SJCRH30 (cell line): ENCODE measurements around the gene SBK2. TPM values are rescaled to one million over a fixed set of nuclear protein-coding genes. Genes with fewer than 3 reads are reported as not detected.
A peak's percentile ranks its signal among the peaks of the same experiment; 100 is the strongest.
"Not testable (repeated sequence)": the region's sequence is repeated elsewhere in the genome, so short reads cannot be mapped to it uniquely, and the experiment has no call there.

Source experiments
- DNase-seq, 2 experiments: peaks; one replicate each; pipeline ENCODE4 v3.0.0-alpha.2; 2015 to 2020
- H3K27ac ChIP-seq: fragments of 250-450 bp; sonication (Bioruptor Pico); 2 replicates; pipeline ENCODE4 v1.5.1; 2020; ENCODE audit warnings: mild to moderate bottlenecking, moderate library complexity
- H3K27me3 ChIP-seq: fragments of 250-450 bp; sonication (Bioruptor Pico); 2 replicates; pipeline ENCODE4 v1.5.1; 2020; ENCODE audit warnings: mild to moderate bottlenecking, moderate library complexity
- H3K36me3 ChIP-seq: fragments of 250-450 bp; sonication (Bioruptor Pico); 2 replicates; pipeline ENCODE4 v1.5.1; 2020; ENCODE audit warnings: mild to moderate bottlenecking, moderate library complexity
- H3K4me1 ChIP-seq: fragments of 250-450 bp; sonication (Bioruptor Pico); 2 replicates; pipeline ENCODE4 v1.5.1; 2020; ENCODE audit warnings: mild to moderate bottlenecking, moderate library complexity
- H3K4me3 ChIP-seq: fragments of 250-450 bp; sonication (Bioruptor Pico); 2 replicates; pipeline ENCODE4 v1.5.1; 2020; ENCODE audit warnings: mild to moderate bottlenecking, moderate library complexity
- H3K9me3 ChIP-seq: fragments of 250-450 bp; sonication (Bioruptor Pico); replicated peaks from 2 replicates; pipeline ENCODE4 v1.5.1; 2020; ENCODE audit warnings: mild to moderate bottlenecking, moderate library complexity
- total RNA-seq: library from RNA; depleted of rRNA; stranded (reverse); fragments of >200 nt; shearing (Covaris generic); gene quantifications from 2 replicates; pipeline ENCODE4 v1.2.3, GENCODE V29; 2014; rRNA removed

Gene SBK2, protein sequence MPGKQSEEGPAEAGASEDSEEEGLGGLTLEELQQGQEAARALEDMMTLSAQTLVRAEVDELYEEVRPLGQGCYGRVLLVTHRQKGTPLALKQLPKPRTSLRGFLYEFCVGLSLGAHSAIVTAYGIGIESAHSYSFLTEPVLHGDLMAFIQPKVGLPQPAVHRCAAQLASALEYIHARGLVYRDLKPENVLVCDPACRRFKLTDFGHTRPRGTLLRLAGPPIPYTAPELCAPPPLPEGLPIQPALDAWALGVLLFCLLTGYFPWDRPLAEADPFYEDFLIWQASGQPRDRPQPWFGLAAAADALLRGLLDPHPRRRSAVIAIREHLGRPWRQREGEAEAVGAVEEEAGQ
- total RNA-seq = 6.8 and 6.9 TPM in 2 replicates

DNA sequence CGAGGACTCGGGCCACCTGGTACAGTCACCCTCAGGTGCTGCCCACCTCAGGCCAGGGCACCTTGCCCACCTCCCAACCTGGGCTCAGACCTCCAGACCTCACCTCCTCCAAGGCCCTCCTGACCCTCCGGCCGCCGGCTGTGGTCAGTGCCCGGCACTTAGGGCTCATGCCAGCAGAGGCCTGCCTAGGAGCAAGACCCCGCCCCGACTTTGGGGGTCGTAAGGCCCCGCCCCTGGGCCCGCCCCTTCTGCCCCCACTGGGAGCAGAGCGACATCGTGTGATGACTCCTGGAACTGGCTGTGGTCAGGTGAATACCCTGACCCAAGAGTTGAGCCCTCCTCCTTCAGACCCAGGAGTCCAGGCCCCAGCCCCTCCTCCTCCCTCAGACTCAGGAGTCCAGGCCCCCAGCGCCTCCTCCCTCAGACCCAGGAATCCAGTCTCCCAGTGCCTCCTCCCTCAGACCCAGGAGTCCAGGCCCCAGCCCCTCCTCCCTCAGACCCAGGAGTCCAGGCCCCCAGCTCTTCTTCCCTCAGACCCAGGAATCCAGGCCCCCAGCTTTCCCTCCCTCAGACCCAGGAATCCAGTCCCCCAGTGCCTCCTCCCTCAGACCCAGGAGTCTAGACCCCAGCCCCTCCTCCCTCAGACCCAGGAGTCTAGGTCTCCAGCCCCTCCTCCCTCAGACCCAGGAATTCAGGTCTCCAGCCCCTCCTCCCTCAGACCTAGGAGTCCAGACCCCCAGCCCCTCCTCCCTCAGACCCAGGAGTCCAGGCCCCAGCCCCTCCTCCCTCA, at the start of gene SBK2:
Gene SBK2, minus strand, starts transcription at position 183 of the 790 bp plus-strand sequence. CDS start 839 bp downstream, outside the sequence.
- H3K27ac ChIP-seq = peak within 1 kb of the TSS; percentile 79

DNA sequence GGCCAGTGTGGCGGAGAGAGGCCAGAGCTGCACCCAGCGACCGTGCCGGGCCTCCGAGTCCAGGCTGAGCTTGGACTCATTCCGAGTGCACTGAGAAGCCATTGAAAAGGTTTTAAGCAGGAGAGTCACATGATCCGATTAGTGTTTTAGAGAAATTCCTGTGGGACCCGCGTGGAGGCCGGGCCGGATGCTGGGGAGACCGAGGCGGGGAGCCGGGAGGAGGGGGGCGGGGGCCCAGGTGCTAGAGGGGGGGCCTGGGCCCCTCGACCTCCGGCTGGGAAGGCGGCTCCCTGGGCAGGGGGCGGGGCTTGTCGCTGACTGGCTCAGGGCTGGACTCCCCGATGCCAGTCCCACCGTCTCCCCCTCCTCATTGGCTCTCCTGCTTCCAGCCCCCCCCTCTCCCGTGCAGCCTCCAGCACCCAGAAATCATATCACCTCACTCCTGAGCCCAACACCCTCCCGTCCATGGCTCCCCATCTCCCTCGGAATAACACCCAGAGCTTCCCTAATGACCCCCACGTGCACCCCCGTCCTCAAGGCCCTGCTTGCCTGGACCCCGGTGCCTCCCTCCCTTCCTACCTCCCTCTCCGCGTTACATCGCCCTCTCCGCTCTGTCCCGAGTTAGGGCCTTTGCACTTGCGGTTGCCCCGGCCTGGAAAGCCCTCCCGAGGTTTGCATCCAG, 48.9 kb upstream of the SBK2 start:
- H3K4me3 ChIP-seq = peak overlapping the region; percentile 55
- peak overlapping the region; percentile 66 for H3K27ac ChIP-seq
- H3K36me3 ChIP-seq = no peaks in the 10 kb centered on the region
- H3K9me3 ChIP-seq = no peaks in the 10 kb centered on the region
- H3K27me3 ChIP-seq = no peaks in the 10 kb centered on the region
- H3K4me1 ChIP-seq = peaks cover 15% of the 10 kb centered on the region
- peak; percentile 97 to 98 for DNase-seq

More for the DNA sequence above, at the start of gene SBK2:
- Histone ChIP-seq H3K27me3 (no peaks in the 10 kb centered on the region), H3K4me1 (peaks cover 36% of the 10 kb centered on the region), H3K4me3 (peak within 1 kb of the TSS; percentile 56), H3K9me3 (no peaks in the 10 kb centered on the region), H3K36me3 (no peaks in the 10 kb centered on the region; the same call in 1 of the 2 replicates)
- peak; percentile 80 to 81 for DNase-seq

DNA sequence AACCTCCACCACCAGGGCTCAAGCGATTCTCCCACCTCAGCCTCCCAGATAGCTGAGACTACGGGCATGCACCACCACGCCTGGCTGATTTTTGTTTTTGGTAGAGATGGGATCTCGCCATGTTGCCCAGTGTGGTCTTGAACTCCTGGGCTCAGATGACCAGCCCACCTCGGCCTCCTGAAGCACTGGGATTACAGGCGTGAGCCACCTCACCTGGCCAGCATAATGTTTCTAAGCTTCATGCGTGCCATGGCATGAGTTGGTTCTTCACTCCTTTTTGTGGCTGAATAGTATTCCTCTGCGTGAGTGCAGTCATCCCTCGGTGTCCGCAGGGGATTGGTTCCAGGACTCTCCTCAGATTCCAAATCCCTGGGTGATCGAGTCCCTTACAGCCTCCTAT, 47.9 kb upstream of the SBK2 start:
- Histone ChIP-seq H3K27me3 (no peaks in the 10 kb centered on the region), H3K36me3 (no peaks in the 10 kb centered on the region), H3K9me3 (no peaks in the 10 kb centered on the region), H3K4me1 (peaks cover 15% of the 10 kb centered on the region), H3K4me3 (no peak overlapping the region), H3K27ac (no peak overlapping the region)
- no peak for DNase-seq

DNA sequence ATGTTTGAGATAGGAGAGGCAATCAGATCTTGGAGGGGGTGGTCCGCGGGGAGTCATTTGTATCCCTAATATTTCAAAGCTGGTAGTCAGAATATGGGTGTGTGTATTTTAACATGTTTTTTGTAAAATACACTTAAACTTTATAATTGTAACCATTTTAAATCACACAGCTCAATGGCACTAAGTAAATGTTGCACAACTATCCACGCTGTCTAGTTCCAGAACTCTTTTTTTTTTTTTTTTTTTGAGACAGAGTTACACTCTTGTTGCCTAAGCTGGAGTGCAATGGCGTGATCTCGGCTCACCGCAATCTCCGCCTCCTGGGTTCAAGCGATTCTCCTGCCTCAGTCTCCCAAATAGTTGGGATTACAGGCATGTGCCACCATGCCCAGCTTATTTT, 47.0 kb upstream of the SBK2 start:
- not testable (repeated sequence) for H3K4me3 ChIP-seq, H3K36me3 ChIP-seq, H3K27me3 ChIP-seq, H3K9me3 ChIP-seq, DNase-seq, H3K27ac ChIP-seq
- peaks cover 15% of the 10 kb centered on the region for H3K4me1 ChIP-seq

DNA sequence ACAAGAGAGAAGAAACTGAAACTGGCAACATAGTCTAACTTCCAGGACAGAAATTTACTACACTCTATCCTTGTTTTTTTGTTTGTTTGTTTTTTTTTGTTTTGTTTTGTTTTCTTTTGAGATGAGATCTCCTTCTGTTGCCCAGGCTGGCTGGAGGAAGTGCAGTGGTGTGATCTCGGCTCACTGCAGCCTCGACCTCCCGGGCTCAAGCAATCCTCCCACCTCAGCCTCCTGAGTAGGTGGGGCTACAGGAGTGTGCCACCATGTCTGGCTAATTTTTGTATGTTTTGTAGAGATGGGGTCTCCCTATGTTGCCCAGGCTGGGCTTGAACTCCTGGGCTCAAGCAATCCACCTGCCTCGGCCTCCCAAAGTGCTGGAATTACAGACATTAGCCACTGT, 45.4 kb upstream of the SBK2 start:
- not testable (repeated sequence) for H3K27ac ChIP-seq, H3K36me3 ChIP-seq, DNase-seq, H3K9me3 ChIP-seq, H3K4me3 ChIP-seq, H3K27me3 ChIP-seq
- peaks cover 15% of the 10 kb centered on the region for H3K4me1 ChIP-seq

DNA sequence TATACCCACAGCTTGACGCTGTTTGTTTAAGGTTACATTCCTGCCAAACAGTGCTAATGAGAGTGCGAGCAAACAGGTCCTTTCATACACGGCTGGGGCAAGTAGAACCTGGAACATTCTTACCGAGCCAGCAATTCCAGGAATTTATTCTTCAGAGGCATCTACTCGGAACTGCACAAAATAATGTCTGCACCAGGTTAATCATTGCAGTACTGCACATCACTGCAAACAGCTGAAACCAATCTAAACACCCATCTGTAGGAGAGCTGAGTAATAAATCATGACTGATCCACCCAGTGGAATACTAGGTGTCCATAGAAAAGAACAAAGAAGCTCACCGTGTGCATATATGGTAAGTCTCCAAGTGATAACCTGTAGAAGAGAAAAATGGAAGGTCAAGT, 44.9 kb upstream of the SBK2 start:
- H3K4me1 ChIP-seq = peaks cover 13% of the 10 kb centered on the region
- no peaks in the 10 kb centered on the region for H3K27me3 ChIP-seq
- DNase-seq = no peak
- H3K4me3 ChIP-seq = no peak overlapping the region
- peaks cover 3% of the 10 kb centered on the region; the same call in 1 of the 2 replicates for H3K36me3 ChIP-seq
- no peak overlapping the region for H3K27ac ChIP-seq
- H3K9me3 ChIP-seq = no peaks in the 10 kb centered on the region

DNA sequence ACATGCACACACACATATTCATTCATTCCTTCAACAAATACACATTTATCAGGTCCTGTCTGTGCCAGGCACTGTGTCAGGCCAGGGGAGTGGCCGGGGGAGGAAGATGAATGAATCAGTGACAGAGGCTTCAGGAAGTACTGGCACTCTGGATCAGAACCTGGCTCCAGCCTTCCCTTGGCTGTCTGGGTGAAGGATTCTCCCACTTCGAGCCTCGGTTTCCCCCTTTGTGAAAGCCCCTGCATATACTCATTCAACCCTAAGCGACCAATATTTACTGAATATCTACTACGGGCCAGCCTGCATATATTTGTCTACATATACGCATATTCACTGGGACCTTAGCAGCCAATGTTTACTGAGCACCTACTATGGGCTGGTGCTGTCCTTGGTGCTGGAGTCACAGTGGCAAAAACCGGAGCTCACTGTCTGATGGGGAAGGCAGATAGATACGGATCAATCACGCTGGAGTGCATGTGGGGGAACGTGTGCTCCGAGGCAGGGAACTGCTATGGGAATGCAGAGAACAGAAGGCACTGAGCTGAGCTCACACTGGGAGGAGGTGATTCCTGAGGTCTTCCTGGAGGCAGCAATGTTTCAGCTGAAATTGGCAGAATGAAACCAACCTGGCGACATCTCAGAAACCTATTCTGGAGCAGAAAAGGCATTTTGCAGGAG, 44.4 kb upstream of the SBK2 start:
- no peak for DNase-seq
- Histone ChIP-seq H3K27ac (peak overlapping the region; percentile 74; the same call in 1 of the 2 replicates), H3K36me3 (peaks cover 6% of the 10 kb centered on the region; the same call in 1 of the 2 replicates), H3K4me3 (peak overlapping the region; percentile 94), H3K9me3 (no peaks in the 10 kb centered on the region), H3K4me1 (peaks cover 7% of the 10 kb centered on the region), H3K27me3 (no peaks in the 10 kb centered on the region)

DNA sequence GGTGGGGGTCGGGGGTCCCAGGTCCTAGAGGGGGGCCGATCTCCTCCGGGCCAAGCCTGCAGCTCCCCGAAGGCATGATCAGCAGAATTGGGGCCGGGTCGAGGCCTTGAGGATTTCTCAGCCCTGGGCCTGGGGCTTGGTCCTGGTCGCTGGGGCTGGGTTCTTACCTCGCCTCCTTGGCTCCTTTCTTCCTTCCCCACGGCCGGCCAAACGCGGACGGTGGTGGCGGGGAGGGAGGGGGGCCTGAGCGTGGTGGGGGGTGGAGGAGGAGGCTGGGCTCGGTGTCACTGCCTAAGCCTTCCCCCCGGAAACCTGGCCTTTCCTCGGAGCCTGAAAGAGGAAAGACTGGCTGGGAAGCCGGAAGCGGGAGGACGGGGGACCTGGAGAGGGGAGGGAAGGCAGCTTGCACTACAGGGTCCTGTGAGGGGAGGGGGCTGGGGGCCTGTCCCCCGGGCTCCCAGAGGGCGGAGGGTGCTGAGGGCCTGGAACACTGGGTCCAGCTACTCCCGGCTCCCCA, 43.8 kb upstream of the SBK2 start, which contains the start of gene ZNF579:
Gene ZNF579, minus strand, starts transcription at position 221 of the 517 bp plus-strand sequence. CDS start 1,209 bp downstream, outside the sequence.
- Histone ChIP-seq H3K27me3 (no peaks in the 10 kb centered on the region), H3K27ac (peak within 1 kb of the TSS; percentile 74), H3K9me3 (no peaks in the 10 kb centered on the region), H3K4me1 (peaks cover 6% of the 10 kb centered on the region), H3K4me3 (peak within 1 kb of the TSS; percentile 94), H3K36me3 (peaks cover 7% of the 10 kb centered on the region; the same call in 1 of the 2 replicates)
- peak; percentile 92 to 94 for DNase-seq

DNA sequence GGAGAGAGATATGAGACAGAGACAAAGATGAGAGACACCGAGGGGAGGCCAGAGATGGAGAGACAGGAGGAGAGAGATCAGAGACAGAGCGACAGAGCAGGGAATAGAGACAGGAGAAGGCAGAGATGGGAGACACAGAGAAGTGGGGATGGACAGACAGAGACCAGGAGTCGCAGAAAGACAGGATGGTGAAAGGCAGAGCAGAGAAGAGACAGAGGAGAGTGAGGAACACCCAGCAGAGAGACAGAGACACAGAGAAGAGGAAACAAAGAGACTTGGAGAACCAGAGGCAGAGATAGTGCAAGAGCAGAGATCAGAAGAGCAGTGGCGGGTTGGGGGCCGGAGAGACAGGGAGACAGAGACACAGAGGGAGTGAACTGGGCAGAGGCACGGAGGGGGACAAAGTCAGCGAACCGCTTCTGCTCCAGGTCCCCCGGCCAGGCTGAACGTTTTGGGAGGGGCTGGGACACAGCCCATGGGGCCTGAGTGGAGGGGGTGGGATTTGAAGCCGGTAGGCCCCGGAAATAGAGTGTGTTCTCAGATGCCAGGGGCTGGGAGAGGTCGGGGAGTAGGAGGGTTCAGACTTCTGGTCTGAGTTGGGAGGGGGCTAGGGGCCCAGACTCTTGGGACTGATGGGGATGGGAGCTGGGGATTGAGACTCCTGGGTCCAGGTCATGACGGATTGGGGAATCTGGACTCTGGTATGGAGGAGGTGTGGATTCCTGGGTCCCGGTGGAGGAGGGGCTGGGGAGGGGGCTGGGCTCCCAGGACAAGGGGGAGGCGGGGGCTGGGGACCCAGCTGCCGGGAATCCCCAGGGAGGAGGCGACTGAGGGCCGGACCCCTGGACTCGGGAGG, 43.1 kb upstream of the SBK2 start:
- H3K4me3 ChIP-seq = peak overlapping the region; percentile 94
- H3K36me3 ChIP-seq = peaks cover 7% of the 10 kb centered on the region; the same call in 1 of the 2 replicates
- peak overlapping the region; percentile 74 for H3K27ac ChIP-seq
- no peaks in the 10 kb centered on the region; the same call in 1 of the 2 replicates for H3K4me1 ChIP-seq
- DNase-seq = peak; percentile 60 to 62
- H3K27me3 ChIP-seq = no peaks in the 10 kb centered on the region
- no peaks in the 10 kb centered on the region for H3K9me3 ChIP-seq

DNA sequence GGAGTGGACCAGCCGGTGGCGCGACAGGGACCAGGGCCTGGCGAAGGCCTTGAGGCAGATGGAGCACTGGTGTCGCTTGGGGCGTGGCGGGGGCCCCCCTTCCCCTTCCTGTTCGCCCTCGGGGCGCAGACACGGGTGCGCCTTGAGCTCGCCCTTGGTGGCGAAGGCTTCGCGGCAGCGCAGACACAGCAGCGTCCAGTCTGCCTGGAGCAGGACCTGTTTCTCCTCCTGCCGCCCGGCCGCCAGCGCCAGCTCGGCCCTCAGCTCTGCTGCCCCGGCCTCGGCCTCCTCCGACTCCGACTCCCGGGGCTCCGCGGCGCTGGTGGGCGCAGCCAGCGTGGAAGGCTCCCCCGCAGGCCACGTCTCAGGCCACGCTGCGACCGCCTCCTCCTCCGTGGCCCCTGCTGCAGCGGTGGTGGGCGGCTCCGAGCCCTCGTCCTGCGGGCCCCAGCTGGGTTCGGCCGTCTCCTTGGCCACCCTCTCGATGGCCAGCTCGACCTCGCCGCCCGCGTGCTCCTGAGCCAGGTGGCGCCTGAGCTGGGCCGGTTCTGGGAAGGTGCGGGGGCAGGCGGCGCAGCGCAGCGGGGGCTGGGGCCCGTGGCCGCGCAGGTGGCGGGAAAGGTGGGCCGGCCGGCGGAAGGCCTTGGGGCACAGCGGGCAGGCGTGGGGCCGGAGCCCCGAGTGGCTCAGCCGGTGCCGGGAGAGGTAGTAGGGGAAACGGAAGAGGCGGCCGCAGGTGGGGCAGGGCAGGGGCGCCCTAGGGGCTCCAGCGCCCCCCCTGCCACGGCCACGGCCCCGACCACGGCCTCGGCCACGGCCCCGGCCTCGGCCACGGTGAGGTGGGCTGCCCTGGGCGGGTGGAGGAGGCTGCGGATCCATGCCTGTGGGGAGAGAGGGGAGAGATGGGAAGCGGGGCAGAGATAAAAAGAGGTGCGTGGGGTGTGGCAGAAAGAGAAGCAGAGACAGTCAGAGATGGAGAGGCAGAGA, 42.1 kb upstream of the SBK2 start:
- Histone ChIP-seq H3K4me3 (peak overlapping the region; percentile 94), H3K36me3 (peaks cover 7% of the 10 kb centered on the region; the same call in 1 of the 2 replicates), H3K4me1 (no peaks in the 10 kb centered on the region), H3K27ac (no peak overlapping the region; the same call in 1 of the 2 replicates), H3K27me3 (no peaks in the 10 kb centered on the region), H3K9me3 (no peaks in the 10 kb centered on the region)
- DNase-seq = no peak

DNA sequence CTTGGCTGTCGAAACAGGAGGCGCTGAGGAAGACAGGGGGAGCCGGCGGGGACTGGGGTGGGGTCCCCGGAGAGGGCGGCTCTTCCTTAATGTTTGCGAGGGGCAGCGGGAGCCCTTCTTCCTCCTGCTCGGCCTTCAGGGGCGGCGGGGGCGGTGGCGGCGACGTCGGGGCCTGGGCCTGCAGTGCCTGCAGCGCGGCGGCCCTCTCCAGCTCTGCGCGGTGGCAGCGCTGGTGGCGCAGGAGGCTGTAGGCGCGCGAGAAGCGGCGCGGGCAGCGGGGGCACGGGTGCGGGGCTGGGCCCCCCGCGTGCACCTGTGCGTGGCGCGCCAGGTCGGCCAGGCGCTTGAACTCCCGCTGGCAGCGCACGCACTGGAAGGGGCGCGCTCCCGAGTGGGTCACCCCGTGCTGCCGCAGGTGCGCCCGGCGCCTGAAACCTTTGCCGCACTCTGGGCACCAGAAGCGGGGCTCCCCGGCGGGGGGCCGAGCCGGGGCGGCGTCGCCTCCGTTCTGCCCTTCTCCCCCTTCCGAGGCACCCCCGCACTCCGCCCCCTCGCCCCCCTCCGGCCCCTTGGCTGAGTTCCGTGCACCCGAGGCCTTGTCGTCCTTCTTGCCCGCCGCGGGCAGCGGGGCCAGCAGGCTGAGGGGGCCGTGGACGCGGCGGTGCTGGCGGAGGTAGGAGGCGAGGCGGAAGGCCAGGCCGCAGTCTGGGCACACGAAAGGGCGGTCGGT, 41.3 kb upstream of the SBK2 start:
- DNase-seq = no peak
- no peak overlapping the region for H3K4me3 ChIP-seq
- H3K9me3 ChIP-seq = no peaks in the 10 kb centered on the region
- no peaks in the 10 kb centered on the region for H3K27me3 ChIP-seq
- no peaks in the 10 kb centered on the region for H3K4me1 ChIP-seq
- peaks cover 7% of the 10 kb centered on the region; the same call in 1 of the 2 replicates for H3K36me3 ChIP-seq
- no peak overlapping the region for H3K27ac ChIP-seq

DNA sequence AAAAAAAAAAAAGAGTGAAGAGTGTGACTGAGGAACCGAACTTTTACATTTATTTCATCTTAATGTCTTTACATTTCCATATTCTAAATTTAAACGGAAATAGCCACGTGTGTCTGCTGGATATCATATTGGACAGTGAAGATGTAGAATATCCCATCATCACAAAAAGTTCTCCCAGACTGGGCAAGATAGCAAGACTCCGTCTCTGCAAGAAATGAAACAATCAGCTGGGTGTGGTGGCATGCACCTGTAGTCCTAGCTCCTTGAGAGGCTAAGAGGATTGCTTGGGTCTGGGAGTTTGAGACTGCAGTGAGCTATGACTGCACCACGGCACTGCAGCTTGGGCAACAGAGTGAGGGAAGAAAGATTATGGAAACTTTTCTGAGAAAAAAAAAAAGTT, 39.8 kb upstream of the SBK2 start:
- no peaks in the 10 kb centered on the region for H3K4me1 ChIP-seq
- no peak overlapping the region for H3K27ac ChIP-seq
- DNase-seq = no peak
- no peaks in the 10 kb centered on the region for H3K27me3 ChIP-seq
- peaks cover 7% of the 10 kb centered on the region; the same call in 1 of the 2 replicates for H3K36me3 ChIP-seq
- H3K9me3 ChIP-seq = no peaks in the 10 kb centered on the region
- H3K4me3 ChIP-seq = no peak overlapping the region
